IPS-20b (cell line): ENCODE measurements around the gene PET100.

Experiments used
- H3K27ac ChIP-seq: one replicate; pipeline ENCODE4 v1.5.1; 2013; ENCODE audit warnings: low read length
- H3K27me3 ChIP-seq: 2 replicates; pipeline ENCODE4 v1.6.1; 2013; ENCODE audit warnings: mild to moderate bottlenecking, low read length, inconsistent platforms; ENCODE audit not compliant: insufficient read depth
- H3K36me3 ChIP-seq: 2 replicates; pipeline ENCODE4 v1.6.1; 2013; ENCODE audit warnings: low read depth, mild to moderate bottlenecking, inconsistent platforms, low read length, moderate library complexity; ENCODE audit not compliant: insufficient read depth
- H3K4me1 ChIP-seq: 2 replicates; pipeline ENCODE4 v1.6.1; 2013; ENCODE audit warnings: mild to moderate bottlenecking, control low read depth, inconsistent platforms, low read length, moderate library complexity; ENCODE audit not compliant: insufficient read depth
- H3K4me3 ChIP-seq: 2 replicates; pipeline ENCODE4 v1.5.1; 2013; ENCODE audit warnings: mild to moderate bottlenecking, low read length, inconsistent platforms
- H3K9ac ChIP-seq: 2 replicates; pipeline ENCODE4 v1.6.1; 2013; ENCODE audit warnings: low read depth, mild to moderate bottlenecking, inconsistent platforms, low read length, moderate library complexity
- H3K9me3 ChIP-seq: 2 replicates; pipeline ENCODE4 v1.6.1; 2013; ENCODE audit warnings: mild to moderate bottlenecking, low read depth, low read length, inconsistent platforms; ENCODE audit not compliant: insufficient read depth

Gene PET100

DNA sequence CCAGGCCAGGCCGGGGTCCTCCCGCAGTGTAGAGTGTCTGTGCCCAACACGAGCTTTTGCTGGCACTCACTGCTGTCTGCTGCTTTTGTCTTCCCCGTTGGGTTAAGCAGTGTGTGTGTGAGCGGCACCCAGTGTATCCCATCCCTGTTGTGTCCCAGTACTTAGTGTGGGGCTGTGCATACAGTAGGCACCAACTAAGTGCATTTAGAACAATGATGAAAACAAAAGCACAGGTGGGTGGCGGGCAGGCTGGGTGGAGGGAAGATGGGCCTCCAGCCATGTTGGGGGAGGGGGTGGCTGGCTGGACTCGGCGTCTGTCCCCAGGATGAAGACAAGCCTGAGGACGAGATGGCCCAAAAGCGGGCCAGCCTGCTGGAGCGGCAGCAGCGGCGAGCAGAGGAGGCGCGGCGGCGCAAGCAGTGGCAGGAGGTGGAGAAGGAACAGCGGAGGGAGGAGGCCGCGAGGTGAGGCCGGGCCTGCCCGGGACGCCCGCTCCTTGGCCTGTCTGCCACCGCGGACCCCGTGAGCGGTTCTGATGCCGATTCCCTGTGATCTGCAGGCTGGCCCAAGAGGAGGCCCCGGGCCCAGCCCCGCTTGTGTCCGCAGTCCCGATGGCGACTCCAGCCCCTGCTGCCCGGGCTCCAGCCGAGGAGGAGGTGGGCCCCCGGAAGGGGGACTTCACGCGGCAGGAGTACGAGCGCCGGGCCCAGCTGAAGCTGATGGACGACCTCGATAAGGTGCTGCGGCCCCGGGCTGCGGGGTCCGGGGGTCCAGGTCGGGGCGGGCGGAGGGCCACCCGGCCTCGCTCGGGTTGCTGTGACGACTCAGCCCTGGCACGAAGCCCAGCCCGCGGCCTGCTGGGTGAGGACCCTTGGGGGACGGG is 14.5 kb upstream of the PET100 start:
- Histone ChIP-seq H3K9me3 (no peaks in the 10 kb centered on the region), H3K27ac (no peak overlapping the region), H3K36me3 (peaks cover 25% of the 10 kb centered on the region), H3K4me3 (no peak overlapping the region), H3K4me1 (no peaks in the 10 kb centered on the region), H3K9ac (no peak overlapping the region), H3K27me3 (no peaks in the 10 kb centered on the region)

- Histone ChIP-seq H3K36me3 (peaks cover 33% of the 10 kb centered on the region), H3K9ac (no peak overlapping the region), H3K4me1 (no peaks in the 10 kb centered on the region), H3K27me3 (no peaks in the 10 kb centered on the region), H3K27ac (no peak overlapping the region), H3K4me3 (no peak overlapping the region), H3K9me3 (no peaks in the 10 kb centered on the region)
Measured at GRCh38 chr19:7617172-7617571, 12.4 kb upstream of the PET100 start.

DNA sequence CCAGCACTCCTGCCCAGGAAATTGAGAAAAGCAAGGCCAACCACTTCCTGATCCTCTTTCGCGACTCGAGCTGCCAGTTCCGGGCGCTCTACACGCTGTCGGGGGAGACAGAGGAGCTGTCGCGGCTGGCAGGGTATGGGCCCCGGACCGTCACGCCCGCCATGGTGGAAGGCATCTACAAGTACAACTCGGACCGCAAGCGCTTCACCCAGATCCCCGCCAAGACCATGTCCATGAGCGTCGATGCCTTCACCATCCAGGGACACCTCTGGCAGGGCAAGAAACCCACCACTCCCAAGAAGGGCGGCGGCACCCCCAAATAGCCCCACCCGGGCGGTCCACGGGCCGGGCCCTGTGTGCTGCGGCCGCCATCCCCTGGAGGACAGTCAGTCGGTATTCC is 11.9 kb upstream of the PET100 start:
- peaks cover 38% of the 10 kb centered on the region for H3K36me3 ChIP-seq
- no peak overlapping the region for H3K4me3 ChIP-seq
- no peaks in the 10 kb centered on the region for H3K4me1 ChIP-seq
- no peaks in the 10 kb centered on the region for H3K27me3 ChIP-seq
- H3K9ac ChIP-seq = no peak overlapping the region
- H3K9me3 ChIP-seq = no peaks in the 10 kb centered on the region
- no peak overlapping the region for H3K27ac ChIP-seq

- Histone ChIP-seq H3K27ac (no peak overlapping the region), H3K9ac (no peak overlapping the region), H3K4me3 (no peak overlapping the region), H3K4me1 (no peaks in the 10 kb centered on the region), H3K9me3 (no peaks in the 10 kb centered on the region), H3K27me3 (no peaks in the 10 kb centered on the region), H3K36me3 (peaks cover 42% of the 10 kb centered on the region)
Measured at GRCh38 chr19:7618348-7618747, 11.2 kb upstream of the PET100 start.

DNA sequence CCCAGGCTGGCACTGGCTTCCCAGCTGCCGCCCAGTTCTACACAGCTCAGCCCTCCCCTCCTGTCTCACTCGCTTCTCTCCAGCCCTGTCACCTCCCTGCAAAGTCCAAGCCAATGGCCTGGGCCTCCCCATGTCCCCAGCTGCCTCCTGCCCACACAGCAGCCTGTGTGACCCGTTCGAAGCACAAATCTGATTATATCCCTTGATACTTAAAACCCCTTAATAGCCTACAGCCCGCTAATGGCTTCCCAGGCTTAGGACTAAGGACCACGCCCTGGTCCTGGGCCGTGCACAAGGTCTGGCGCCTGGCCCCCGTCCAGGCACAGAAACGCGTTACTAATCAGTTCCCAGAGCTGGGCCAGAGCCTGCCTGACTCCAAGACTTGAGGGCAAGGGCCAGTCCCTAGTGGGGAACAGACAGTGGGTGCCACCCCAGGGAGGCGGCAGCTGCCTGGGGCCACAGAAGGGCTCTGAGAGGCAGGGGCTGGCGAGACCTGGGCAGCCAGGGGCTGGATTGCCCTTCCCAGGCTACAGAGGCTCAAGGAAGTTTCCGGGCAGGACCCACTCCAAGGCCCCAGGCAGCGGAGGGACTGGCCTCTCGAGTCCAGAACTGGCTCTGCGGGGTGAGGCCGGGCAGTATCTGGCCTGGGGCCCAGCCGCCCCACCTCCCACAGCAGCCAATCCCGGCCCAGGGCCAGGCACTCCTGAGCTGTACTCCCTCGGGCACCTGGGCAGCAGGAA is 10.7 kb upstream of the PET100 start:
- H3K27ac ChIP-seq = no peak overlapping the region
- no peaks in the 10 kb centered on the region for H3K4me1 ChIP-seq
- H3K4me3 ChIP-seq = no peak overlapping the region
- H3K36me3 ChIP-seq = peaks cover 42% of the 10 kb centered on the region
- H3K27me3 ChIP-seq = no peaks in the 10 kb centered on the region
- no peak overlapping the region for H3K9ac ChIP-seq
- no peaks in the 10 kb centered on the region for H3K9me3 ChIP-seq

DNA sequence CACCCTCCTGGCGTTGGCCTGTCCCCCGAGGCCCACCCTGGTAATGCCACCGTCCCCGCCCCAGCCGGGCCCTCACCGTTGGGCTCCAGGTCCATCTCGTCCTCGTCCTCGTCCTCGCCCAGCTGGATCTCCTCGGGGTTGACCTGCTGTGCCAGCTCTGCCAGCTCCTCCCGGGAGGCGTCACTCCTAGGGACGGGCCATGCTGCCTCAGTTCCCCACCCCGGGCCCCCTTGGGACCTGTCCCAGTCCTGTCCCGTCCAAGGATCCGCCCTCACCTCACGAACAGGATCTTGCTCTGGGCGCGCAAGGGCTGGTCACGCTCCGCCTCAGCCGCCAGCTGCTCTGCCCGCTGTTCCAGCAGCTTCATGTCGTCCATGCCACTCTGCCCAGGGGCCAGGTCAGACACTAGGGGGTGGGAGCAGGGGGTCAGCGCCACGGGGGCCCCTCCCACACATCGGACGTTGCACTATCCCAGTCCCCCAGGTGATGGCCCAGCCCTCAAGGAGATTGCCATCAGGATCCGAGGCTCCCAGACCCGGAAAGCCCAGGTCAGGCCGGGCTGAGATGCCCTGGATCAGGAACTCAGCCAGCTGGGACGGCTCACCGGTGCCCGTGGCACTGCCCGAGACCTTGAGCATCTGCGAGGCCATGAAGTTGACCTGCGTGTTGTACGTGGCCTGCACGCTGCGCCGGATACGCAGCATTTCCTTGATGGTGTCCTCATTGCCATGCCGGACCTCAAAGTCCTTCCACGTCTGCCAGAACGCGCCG is 9.7 kb upstream of the PET100 start:
- no peak overlapping the region for H3K4me3 ChIP-seq
- no peak overlapping the region for H3K27ac ChIP-seq
- H3K36me3 ChIP-seq = peaks cover 42% of the 10 kb centered on the region

DNA sequence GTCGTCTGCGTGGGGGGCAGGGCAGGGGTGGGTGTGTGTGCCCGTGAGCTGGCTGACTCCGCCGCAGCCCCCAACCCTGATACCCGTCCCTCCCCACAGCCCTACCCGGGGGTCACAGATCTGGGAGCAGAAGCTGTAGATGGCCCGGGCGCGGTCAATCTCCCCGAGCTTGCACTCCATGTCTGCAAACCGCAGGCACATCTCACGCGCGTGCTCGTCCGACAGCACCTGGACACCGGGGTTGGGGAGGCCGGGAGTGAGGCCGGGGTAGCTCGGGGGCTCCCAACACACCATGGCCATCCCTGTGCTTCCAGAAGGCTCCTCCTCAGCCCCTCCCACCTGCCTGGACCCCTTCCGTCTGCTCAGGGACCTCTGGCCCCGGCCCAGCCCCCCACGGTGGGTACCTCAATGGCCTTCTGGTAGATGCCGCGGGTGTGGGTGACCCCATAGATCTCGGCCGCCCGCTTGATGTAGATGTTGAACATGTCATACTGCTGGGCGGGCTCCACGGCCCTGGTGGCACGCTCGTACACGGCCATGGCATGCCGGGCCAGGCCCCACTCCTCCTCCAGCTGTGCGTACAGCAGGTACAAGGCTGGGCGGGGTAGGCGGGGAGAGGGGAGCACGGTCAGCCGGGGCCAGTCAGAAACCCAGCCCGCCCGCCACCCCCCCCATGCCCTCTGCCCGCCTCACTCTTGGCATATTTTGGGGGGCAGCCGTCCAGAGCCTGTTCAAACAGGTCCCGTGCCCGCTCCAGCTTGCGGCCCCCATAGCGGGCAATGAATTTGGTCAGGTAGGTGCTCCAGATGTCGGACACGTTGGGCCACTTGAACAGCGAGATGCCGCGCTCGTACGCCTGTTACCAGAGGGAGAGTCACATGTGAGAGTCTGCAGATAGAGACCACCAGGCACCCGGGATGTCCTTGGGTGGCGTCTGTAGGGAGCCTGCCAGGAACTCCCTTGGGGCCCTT is 8.9 kb upstream of the PET100 start:
- Histone ChIP-seq H3K27ac (no peak overlapping the region), H3K9ac (no peak overlapping the region), H3K36me3 (peaks cover 45% of the 10 kb centered on the region), H3K4me1 (no peaks in the 10 kb centered on the region), H3K4me3 (no peak overlapping the region), H3K27me3 (no peaks in the 10 kb centered on the region), H3K9me3 (no peaks in the 10 kb centered on the region)

More for the DNA sequence above, 9.7 kb upstream of the PET100 start:
- Histone ChIP-seq H3K4me1 (no peaks in the 10 kb centered on the region), H3K27me3 (no peaks in the 10 kb centered on the region), H3K9ac (no peak overlapping the region), H3K9me3 (no peaks in the 10 kb centered on the region)

DNA sequence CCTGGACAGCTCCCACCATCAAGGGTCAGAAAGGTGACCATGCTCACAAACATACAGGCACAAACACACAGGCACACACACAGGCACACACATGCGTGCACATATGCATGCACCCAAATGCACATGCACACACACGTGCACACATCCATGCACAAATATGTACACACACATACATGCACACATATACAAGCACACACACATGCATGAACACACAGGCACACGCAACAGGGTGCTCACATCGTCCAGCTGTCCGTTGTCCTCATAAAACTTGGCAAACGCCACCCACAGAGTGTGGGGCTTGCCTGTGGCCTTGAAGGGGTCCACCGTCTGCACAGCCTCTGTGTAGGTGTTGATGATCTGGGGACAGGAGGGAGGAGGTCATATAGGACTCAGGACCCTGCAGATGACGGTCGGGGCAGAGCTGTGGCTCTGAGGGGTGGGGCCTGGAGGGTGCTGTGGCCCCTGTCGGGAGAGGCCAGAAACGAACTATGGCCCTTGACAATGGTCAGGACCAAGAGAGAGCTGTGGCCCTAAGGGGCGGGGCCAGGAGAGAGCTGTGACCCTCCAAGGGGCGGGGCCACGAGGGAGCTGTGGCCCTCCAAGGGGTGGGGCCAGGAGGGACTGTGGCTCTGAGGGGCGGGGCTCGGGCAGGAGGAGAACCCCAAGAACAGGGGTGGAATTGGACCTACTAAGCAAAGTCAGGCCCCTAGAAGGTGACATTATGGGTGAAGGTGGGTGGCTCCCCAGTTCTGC is 6.5 kb upstream of the PET100 start:
- H3K27ac ChIP-seq = no peak overlapping the region
- no peaks in the 10 kb centered on the region for H3K27me3 ChIP-seq
- H3K36me3 ChIP-seq = peaks cover 41% of the 10 kb centered on the region
- H3K9ac ChIP-seq = no peak overlapping the region
- H3K9me3 ChIP-seq = no peaks in the 10 kb centered on the region
- no peak overlapping the region for H3K4me3 ChIP-seq
- no peaks in the 10 kb centered on the region for H3K4me1 ChIP-seq

GRCh38 chr19:7623725-7624603 is 5.6 kb upstream of the PET100 start:
- no peaks in the 10 kb centered on the region for H3K27me3 ChIP-seq
- H3K27ac ChIP-seq = no peak overlapping the region
- H3K4me3 ChIP-seq = no peak overlapping the region
- H3K9me3 ChIP-seq = no peaks in the 10 kb centered on the region
- peaks cover 32% of the 10 kb centered on the region for H3K36me3 ChIP-seq
- no peak overlapping the region for H3K9ac ChIP-seq
- H3K4me1 ChIP-seq = no peaks in the 10 kb centered on the region; the same call in 1 of the 2 replicates

- H3K36me3 ChIP-seq = peaks cover 30% of the 10 kb centered on the region
- H3K9ac ChIP-seq = no peak overlapping the region
- no peaks in the 10 kb centered on the region for H3K9me3 ChIP-seq
- no peaks in the 10 kb centered on the region; the same call in 1 of the 2 replicates for H3K4me1 ChIP-seq
- no peaks in the 10 kb centered on the region for H3K27me3 ChIP-seq
- H3K27ac ChIP-seq = no peak overlapping the region
- no peak overlapping the region for H3K4me3 ChIP-seq
Measured at GRCh38 chr19:7624810-7625209, 4.8 kb upstream of the PET100 start.
